ENCODE results near the gene VPS26A.

Gene VPS26A

GRCh38 chr10:69216577-69217118 is 92.7 kb downstream of the VPS26A start:
- H3K27ac ChIP-seq (ENCODE audit: extremely low read depth, low read depth, low read length): no peak overlapping the region
- POLR2A ChIA-PET: interaction anchor here (0.6 kb wide), 1 partner anchor 57 kb away, joined by 5 read pairs; no protein-coding TSS in a partner anchor
- CTCF ChIA-PET: interaction anchor here (1.6 kb wide), 1 partner anchor 191 kb away, joined by 9 read pairs; no protein-coding TSS in a partner anchor

GRCh38 chr10:69217119-69217754 is 93.3 kb downstream of the VPS26A start:
- H3K4me3 ChIP-seq (ENCODE audit: low read depth, low read length): no peak overlapping the region
- H3K36me3 ChIP-seq (ENCODE audit: control insufficient read depth in 2 of 2, insufficient read depth in 1 of 2, low read length in 2 of 2): no peaks in the 10 kb centered on the region
- ChIA-PET CTCF (interaction anchor here (0.6 to 1.6 kb wide), 3 partner anchors 191 to 492 kb away, joined by 3 to 9 read pairs (median 4); no protein-coding TSS in a partner anchor), POLR2A (interaction anchor here (0.6 kb wide), 1 partner anchor 57 kb away, joined by 5 read pairs; no protein-coding TSS in a partner anchor)
- no peaks in the 10 kb centered on the region for H3K9me3 ChIP-seq (ENCODE audit: control insufficient read depth, insufficient read depth, low read depth, low read length)
- H3K4me1 ChIP-seq (ENCODE audit: control insufficient read depth, insufficient read depth, low read length): 0 out of 2 replicates have a peak, but pooled peaks cover 7% of the 10 kb centered on the region
- no peak overlapping the region for H3K27ac ChIP-seq (ENCODE audit: extremely low read depth, low read depth, low read length)
- TF ChIP-seq ZSCAN4 (tag by site-specific recombination; IDR thresholded peaks at IDR 0.05) (peak; percentile 40; the same call in 1 of the 2 replicates), ZSCAN18 (tag by site-specific recombination; IDR thresholded peaks at IDR 0.05) (no peak), ZNF132 (tag by site-specific recombination; IDR thresholded peaks at IDR 0.05; ENCODE audit: borderline replicate concordance) (no peak), ZNF610 (tag by site-specific recombination; IDR thresholded peaks at IDR 0.05; ENCODE audit: borderline replicate concordance) (no peak), PRDM6 (tag by site-specific recombination; IDR thresholded peaks at IDR 0.05) (no peak), ZBTB21 (tag by site-specific recombination; IDR thresholded peaks at IDR 0.05) (peak; percentile 89), ZBTB49 (tag by site-specific recombination; IDR thresholded peaks at IDR 0.05; ENCODE audit: low read depth) (no peak), ZSCAN30 (tag by site-specific recombination; IDR thresholded peaks at IDR 0.05) (no peak), ZNF302 (tag by site-specific recombination; IDR thresholded peaks at IDR 0.05; ENCODE audit: low read depth) (no peak), ZNF670 (tag by site-specific recombination; IDR thresholded peaks at IDR 0.05; ENCODE audit: low read depth) (no peak), ZNF138 (tag by site-specific recombination; IDR thresholded peaks at IDR 0.05; ENCODE audit: borderline replicate concordance) (no peak)

More at GRCh38 chr10:69216577-69217118, 92.7 kb downstream of the VPS26A start:
- Histone ChIP-seq H3K4me3 (ENCODE audit: low read depth, low read length) (no peak overlapping the region), H3K4me1 (ENCODE audit: control insufficient read depth, insufficient read depth, low read length) (0 out of 2 replicates have a peak, but pooled peaks cover 7% of the 10 kb centered on the region), H3K36me3 (ENCODE audit: control insufficient read depth in 2 of 2, insufficient read depth in 1 of 2, low read length in 2 of 2) (no peaks in the 10 kb centered on the region), H3K9me3 (ENCODE audit: control insufficient read depth, insufficient read depth, low read depth, low read length) (no peaks in the 10 kb centered on the region)
- TF ChIP-seq ZNF837 (tag by site-specific recombination; IDR thresholded peaks at IDR 0.05): no peak
- no peak for TF ChIP-seq BCL11A (tag by site-specific recombination; IDR thresholded peaks at IDR 0.05; ENCODE audit: low read depth)
- no peak for TF ChIP-seq ZNF174 (tag by site-specific recombination; IDR thresholded peaks at IDR 0.05)
- TF ChIP-seq ZNF610 (tag by site-specific recombination; IDR thresholded peaks at IDR 0.05; ENCODE audit: borderline replicate concordance): no peak
- no peak for TF ChIP-seq ZNF792 (tag by site-specific recombination; IDR thresholded peaks at IDR 0.05)
- no peak for TF ChIP-seq ZXDB (tag by site-specific recombination; IDR thresholded peaks at IDR 0.05)
- no peak for TF ChIP-seq ZNF324 (tag by site-specific recombination; IDR thresholded peaks at IDR 0.05)
- TF ChIP-seq SP3 (tag by site-specific recombination; IDR thresholded peaks at IDR 0.05): no peak
- no peak for TF ChIP-seq ZBTB1 (tag by site-specific recombination; IDR thresholded peaks at IDR 0.05)
- no peak for TF ChIP-seq SCRT2 (tag by site-specific recombination; IDR thresholded peaks at IDR 0.05)
- no peak for TF ChIP-seq ZBTB26 (tag by site-specific recombination; optimal IDR thresholded peaks at IDR 0.05)
- no peak for TF ChIP-seq TCF7L2 (IDR thresholded peaks at IDR 0.05; ENCODE audit: borderline replicate concordance, low read depth, low read length)
- TF ChIP-seq ZNF202 (tag by site-specific recombination; IDR thresholded peaks at IDR 0.05; ENCODE audit: borderline replicate concordance): no peak
- no peak for TF ChIP-seq ZNF549 (tag by site-specific recombination; IDR thresholded peaks at IDR 0.05)
- TF ChIP-seq ZNF433 (tag by site-specific recombination; IDR thresholded peaks at IDR 0.05; ENCODE audit: low read depth): no peak
- no peak for TF ChIP-seq ZFP41 (tag by site-specific recombination; IDR thresholded peaks at IDR 0.05; ENCODE audit: borderline replicate concordance)
- TF ChIP-seq ZNF488 (tag by site-specific recombination; IDR thresholded peaks at IDR 0.05): no peak
- no peak for TF ChIP-seq ZNF768 (tag by site-specific recombination; IDR thresholded peaks at IDR 0.05)
